GM10266 (cell line): Measurements from ENCODE around the gene MRPL40.
"Not testable (repeated sequence)": the region's sequence is repeated elsewhere in the genome, so short reads cannot be mapped to it uniquely, and the experiment has no call there.

Experiments used
- DNase-seq: peaks from one replicate; pipeline ENCODE4 v3.0.0; 2012; ENCODE audit errors: extremely low spot score
- CTCF ChIP-seq: IDR thresholded peaks from 2 replicates; pipeline ENCODE4 v1.5.1; 2012; ENCODE audit warnings: mild to moderate bottlenecking, low read depth; ENCODE audit not compliant: control insufficient read depth, insufficient read depth; ENCODE audit errors: missing control alignments

The MRPL40 gene

GRCh38 chr22:19431649-19432132, 654 bp upstream of the MRPL40 start, which contains the start of gene HIRA:
TSS of gene HIRA (minus strand) at chr22:19431733. CDS start at chr22:19431476, 257 bp downstream.
- no peak for TF ChIP-seq CTCF
- peak; percentile 89 for DNase-seq

GRCh38 chr22:19434401-19434800, 2.1 kb downstream of the MRPL40 start:
- DNase-seq = no peak
- TF ChIP-seq CTCF = no peak

- no peak for TF ChIP-seq CTCF
These were observed 2.7 kb downstream of the MRPL40 start for GRCh38 chr22:19434829-19435580.

GRCh38 chr22:19436444-19437161, 4.3 kb downstream of the MRPL40 start:
- DNase-seq = not testable (repeated sequence)

More at GRCh38 chr22:19434829-19435580, 2.7 kb downstream of the MRPL40 start:
- DNase-seq = no peak

GRCh38 chr22:19438298-19438697, 6.0 kb downstream of the MRPL40 start:
- DNase-seq = no peak
- TF ChIP-seq CTCF = no peak

- TF ChIP-seq CTCF = no peak
- no peak for DNase-seq
These were observed 8.3 kb downstream of the MRPL40 start for GRCh38 chr22:19440411-19441195.

- no peak for DNase-seq
- no peak for TF ChIP-seq CTCF
These were observed 9.8 kb downstream of the MRPL40 start for GRCh38 chr22:19442166-19442565.
